Stimulated activated CD8-positive, alpha-beta memory T cell treated with anti-CD3 and anti-CD28 coated beads, Interleukin-7, amount 100 ng/mL, for 48 hours (primary cell): Measurements from ENCODE around the gene F13B.
"Not testable (repeated sequence)": the region's sequence is repeated elsewhere in the genome, so short reads cannot be mapped to it uniquely, and the experiment has no call there.

Source experiments
- DNase-seq, 2 donors: peaks; one replicate each; pipeline ENCODE4 v3.0.0-alpha.2; 2020; ENCODE audit warnings: low read depth in 1 of 2; ENCODE audit errors: extremely low read depth in 1 of 2

Gene F13B

GRCh38 chr1:197066719-197067456 lies at the start of gene F13B:
Gene F13B, minus strand, starts transcription at chr1:197067260. Its CDS starts 37 bp downstream, at chr1:197067223.
- DNase-seq: no peak

GRCh38 chr1:197116156-197116555 lies 49.1 kb upstream of the F13B start:
- no peak for DNase-seq

GRCh38 chr1:197106869-197107268 lies 39.8 kb upstream of the F13B start:
- DNase-seq: no peak

GRCh38 chr1:197103300-197103699 lies 36.2 kb upstream of the F13B start:
- DNase-seq: no peak

- no peak for DNase-seq
Observed at GRCh38 chr1:197101978-197102377, 34.9 kb upstream of the F13B start.

GRCh38 chr1:197100677-197101076 lies 33.6 kb upstream of the F13B start:
- DNase-seq: no peak

GRCh38 chr1:197099444-197099843 lies 32.4 kb upstream of the F13B start:
- DNase-seq: no peak

- not testable (repeated sequence) for DNase-seq
Observed at GRCh38 chr1:197096971-197097370, 29.9 kb upstream of the F13B start.

- DNase-seq: no peak
Observed at GRCh38 chr1:197096137-197096536, 29.1 kb upstream of the F13B start.

GRCh38 chr1:197093226-197093885 lies 26.3 kb upstream of the F13B start:
- no peak for DNase-seq

- DNase-seq: no peak
Observed at GRCh38 chr1:197092491-197093023, 25.5 kb upstream of the F13B start.

- DNase-seq: no peak
Observed at GRCh38 chr1:197083474-197083873, 16.4 kb upstream of the F13B start.

- DNase-seq: no peak
Observed at GRCh38 chr1:197081117-197081753, 14.2 kb upstream of the F13B start.

- DNase-seq: no peak
Observed at GRCh38 chr1:197080323-197080722, 13.3 kb upstream of the F13B start.

- DNase-seq: no peak
Observed at GRCh38 chr1:197076585-197076984, 9.5 kb upstream of the F13B start.

GRCh38 chr1:197073978-197074377 lies 6.9 kb upstream of the F13B start:
- no peak for DNase-seq

GRCh38 chr1:197067457-197067818 lies 378 bp upstream of the F13B start:
- DNase-seq: no peak

- DNase-seq: no peak
Observed at GRCh38 chr1:197066277-197066676, 783 bp downstream of the F13B start.

GRCh38 chr1:197065559-197065958 lies 1.5 kb downstream of the F13B start:
- DNase-seq: no peak

- DNase-seq: no peak
Observed at GRCh38 chr1:197063212-197063611, 3.8 kb downstream of the F13B start.

GRCh38 chr1:197062692-197063091 lies 4.4 kb downstream of the F13B start:
- DNase-seq: no peak

GRCh38 chr1:197049100-197049499 lies 18.0 kb downstream of the F13B start:
- DNase-seq: no peak
